PC-9 (cell line): ENCODE results near the gene CFAP20DC. TPM values are rescaled to one million over a fixed set of nuclear protein-coding genes. Genes with fewer than 3 reads are reported as not detected.

ENCODE experiments used
- BruUV-seq: library from RNA; stranded (reverse); fragments of 400-500 nt; replicated peaks from 2 replicates; lab custom pipeline; 2021; lab: Mats Ljungman, UMichigan
- CTCF ChIA-PET: fragments of 300-600 bp; sonication (Branson Sonifier 250); formaldehyde crosslinking; loops from one replicate; lab custom pipeline; 2022; ENCODE audit warnings: antibody characterized with exemption; lab: Charles Lee
- POLR2A ChIA-PET: fragments of 300-600 bp; sonication (Branson Sonifier 250); formaldehyde crosslinking; loops from one replicate; lab custom pipeline; 2022; ENCODE audit warnings: antibody characterized with exemption; ENCODE audit not compliant: unreplicated experiment; lab: Charles Lee
- DNase-seq, 2 experiments: peaks; one replicate each; pipeline versions ENCODE4 v3.0.0 to v3.0.0-alpha.2; 2015 to 2022; ENCODE audit warnings: mixed read lengths in 1 of 2
- H2AFZ ChIP-seq: fragments of 200-600 bp; sonication (generic); 2 replicates; pipeline ENCODE4 v1.8.1; 2017; ENCODE audit warnings: antibody characterized with exemption
- H3F3A ChIP-seq: fragments of 200-600 bp; sonication (generic); 2 replicates; pipeline ENCODE4 v1.8.1; 2017; ENCODE audit warnings: antibody characterized with exemption, mild to moderate bottlenecking, low read depth; ENCODE audit not compliant: insufficient read depth
- H3K27ac ChIP-seq: fragments of 200-600 bp; sonication (generic); 2 replicates; pipeline ENCODE4 v1.6.1; 2016; ENCODE audit warnings: mixed run types
- H3K27me3 ChIP-seq: fragments of 200-600 bp; sonication (generic); 2 replicates; pipeline ENCODE4 v1.6.1; 2016; ENCODE audit warnings: low read depth, mixed run types; ENCODE audit not compliant: insufficient read depth
- H3K36me3 ChIP-seq: fragments of 200-600 bp; sonication (generic); 2 replicates; pipeline ENCODE4 v1.6.1; 2016; ENCODE audit warnings: low read depth, mixed run types
- H3K4me1 ChIP-seq: fragments of 200-600 bp; sonication (generic); replicated peaks from 2 replicates; pipeline ENCODE4 v1.6.1; 2016; ENCODE audit warnings: mixed run types; ENCODE audit not compliant: insufficient read depth
- H3K4me2 ChIP-seq: fragments of 200-600 bp; sonication (generic); 2 replicates; pipeline ENCODE4 v1.6.1; 2017; ENCODE audit warnings: mixed run types
- H3K4me3 ChIP-seq: fragments of 200-600 bp; sonication (generic); 2 replicates; pipeline ENCODE4 v1.6.1; 2016; ENCODE audit warnings: mixed run types
- H3K79me2 ChIP-seq: fragments of 200-600 bp; sonication (generic); 2 replicates; pipeline ENCODE4 v1.6.1; 2017; ENCODE audit warnings: low read depth, mixed run types
- H3K9me2 ChIP-seq: fragments of 200-600 bp; sonication (generic); 2 replicates; pipeline ENCODE4 v1.8.1; 2017; ENCODE audit warnings: mild to moderate bottlenecking; ENCODE audit not compliant: insufficient read depth
- H3K9me3 ChIP-seq: fragments of 200-600 bp; sonication (generic); 2 replicates; pipeline ENCODE4 v1.8.1; 2016; ENCODE audit warnings: low read depth; ENCODE audit not compliant: insufficient read depth
- H4K20me1 ChIP-seq: fragments of 200-600 bp; sonication (generic); 2 replicates; pipeline ENCODE4 v1.8.1; 2017; ENCODE audit not compliant: insufficient read depth
- EZH2 ChIP-seq: fragments of 200-600 bp; sonication (generic); IDR thresholded peaks from 2 replicates; pipeline ENCODE4 v1.8.0; 2017; ENCODE audit warnings: antibody characterized with exemption, low read depth
- intact Hi-C: fragments of 100-400 bp; cut with micrococcal nuclease; formaldehyde crosslinking; loops from one replicate; pipeline ENCODE4 v1.10.0; 2022; ENCODE audit not compliant: unreplicated experiment
- total RNA-seq: library from RNA; stranded (reverse); gene quantifications from 2 replicates; pipeline ENCODE4 v1.2.3, GENCODE V29; 2021
- TF ChIP-seq, protein P1 (sequence below): fragments of 200-600 bp; sonication (generic); conservative IDR thresholded peaks from 2 replicates; pipeline ENCODE4 v1.6.1; 2017; ENCODE audit warnings: mixed run types, antibody characterized with exemption, mild to moderate bottlenecking, moderate library complexity

The CFAP20DC gene
- total RNA-seq, 1 experiment from 2014 or later, result 6.7 TPM

DNA sequence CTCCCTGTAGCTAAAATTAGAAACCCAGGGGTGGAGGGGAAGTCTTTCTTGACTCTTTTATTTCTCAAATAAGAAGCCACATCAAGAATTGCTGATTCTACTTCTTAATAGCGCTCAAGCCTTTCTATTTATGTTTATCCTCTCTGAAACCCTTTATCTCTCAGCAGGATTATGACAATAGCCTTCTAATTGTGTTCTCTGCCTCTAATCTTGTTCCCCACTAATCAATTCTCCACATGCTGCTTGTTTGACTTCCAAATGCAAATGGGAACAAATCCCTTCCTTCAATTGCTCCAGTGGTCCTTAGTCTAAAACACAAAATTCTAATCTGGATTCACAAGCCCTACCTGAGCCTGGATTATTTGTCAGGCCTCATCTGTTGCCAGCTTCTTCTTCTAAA lies 43.7 kb upstream of the CFAP20DC start:
- H3K36me3 ChIP-seq, result no peaks in the 10 kb centered on the region
- H4K20me1 ChIP-seq, result no peaks in the 10 kb centered on the region
- CTCF ChIA-PET, result no interaction called here
- DNase-seq, result no peak
- H3K27me3 ChIP-seq, result no peaks in the 10 kb centered on the region
- H3K79me2 ChIP-seq, result no peaks in the 10 kb centered on the region
- H3F3A ChIP-seq, result no peaks in the 10 kb centered on the region
- H3K4me1 ChIP-seq, result no peaks in the 10 kb centered on the region
- no peak overlapping the region for H3K27ac ChIP-seq
- intact Hi-C loops, result no loop called here
- BruUV-seq, result no TSS peak
- no peak overlapping the region for H2AFZ ChIP-seq
- TF ChIP-seq EZH2, result no peak
- TF ChIP-seq, protein P1, sequence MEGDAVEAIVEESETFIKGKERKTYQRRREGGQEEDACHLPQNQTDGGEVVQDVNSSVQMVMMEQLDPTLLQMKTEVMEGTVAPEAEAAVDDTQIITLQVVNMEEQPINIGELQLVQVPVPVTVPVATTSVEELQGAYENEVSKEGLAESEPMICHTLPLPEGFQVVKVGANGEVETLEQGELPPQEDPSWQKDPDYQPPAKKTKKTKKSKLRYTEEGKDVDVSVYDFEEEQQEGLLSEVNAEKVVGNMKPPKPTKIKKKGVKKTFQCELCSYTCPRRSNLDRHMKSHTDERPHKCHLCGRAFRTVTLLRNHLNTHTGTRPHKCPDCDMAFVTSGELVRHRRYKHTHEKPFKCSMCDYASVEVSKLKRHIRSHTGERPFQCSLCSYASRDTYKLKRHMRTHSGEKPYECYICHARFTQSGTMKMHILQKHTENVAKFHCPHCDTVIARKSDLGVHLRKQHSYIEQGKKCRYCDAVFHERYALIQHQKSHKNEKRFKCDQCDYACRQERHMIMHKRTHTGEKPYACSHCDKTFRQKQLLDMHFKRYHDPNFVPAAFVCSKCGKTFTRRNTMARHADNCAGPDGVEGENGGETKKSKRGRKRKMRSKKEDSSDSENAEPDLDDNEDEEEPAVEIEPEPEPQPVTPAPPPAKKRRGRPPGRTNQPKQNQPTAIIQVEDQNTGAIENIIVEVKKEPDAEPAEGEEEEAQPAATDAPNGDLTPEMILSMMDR, result no peak
- POLR2A ChIA-PET, result no interaction called here
- H3K4me2 ChIP-seq, result no peak overlapping the region
- no peak overlapping the region for H3K4me3 ChIP-seq
- no peaks in the 10 kb centered on the region for H3K9me3 ChIP-seq
- no peaks in the 10 kb centered on the region for H3K9me2 ChIP-seq

- Histone ChIP-seq H3K4me3 (no peak overlapping the region), H3K4me1 (no peaks in the 10 kb centered on the region), H4K20me1 (no peaks in the 10 kb centered on the region), H3K79me2 (no peaks in the 10 kb centered on the region), H3K27ac (no peak overlapping the region), H3K36me3 (no peaks in the 10 kb centered on the region), H3K9me2 (no peaks in the 10 kb centered on the region), H3K9me3 (no peaks in the 10 kb centered on the region), H3K27me3 (no peaks in the 10 kb centered on the region), H2AFZ (no peak overlapping the region), H3F3A (no peaks in the 10 kb centered on the region), H3K4me2 (no peak overlapping the region)
- TF ChIP-seq, protein P1, result no peak
- no peak for TF ChIP-seq EZH2
- no TSS peak for BruUV-seq
- DNase-seq, result no peak
- POLR2A ChIA-PET, result no interaction called here
- CTCF ChIA-PET, result no interaction called here
- intact Hi-C loops, result no loop called here
Observed at GRCh38 chr3:59088761-59089160, 38.9 kb upstream of the CFAP20DC start.

DNA sequence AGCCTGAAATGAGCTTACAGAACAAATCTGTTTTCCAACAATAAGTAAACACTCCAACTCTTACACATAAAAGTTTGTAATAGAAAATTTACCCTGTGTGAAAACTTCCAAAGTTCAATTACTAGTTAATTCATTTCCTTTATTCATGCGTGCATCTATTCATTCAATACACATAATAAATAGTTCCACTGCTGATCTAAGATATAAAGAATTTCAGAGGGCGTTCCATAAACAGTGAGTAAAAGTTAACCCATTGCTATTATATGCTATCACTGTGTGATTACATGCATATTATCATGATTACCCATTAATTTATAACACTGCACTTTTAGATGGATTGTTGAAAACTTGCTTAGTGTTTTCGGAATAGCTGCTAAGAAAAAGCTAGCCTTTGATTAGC lies 36.2 kb upstream of the CFAP20DC start:
- Histone ChIP-seq H3K27ac (no peak overlapping the region), H4K20me1 (no peaks in the 10 kb centered on the region), H3K36me3 (no peaks in the 10 kb centered on the region), H2AFZ (no peak overlapping the region), H3K4me3 (no peak overlapping the region), H3K9me2 (no peaks in the 10 kb centered on the region), H3K27me3 (no peaks in the 10 kb centered on the region), H3K4me1 (no peaks in the 10 kb centered on the region), H3F3A (no peaks in the 10 kb centered on the region), H3K4me2 (no peak overlapping the region), H3K9me3 (no peaks in the 10 kb centered on the region), H3K79me2 (no peaks in the 10 kb centered on the region)
- DNase-seq, result no peak
- BruUV-seq, result no TSS peak
- TF ChIP-seq, protein P1, result no peak
- TF ChIP-seq EZH2, result no peak
- ChIA-PET CTCF (no interaction called here), POLR2A (no interaction called here)
- intact Hi-C loops, result no loop called here
